GM21576 (cell line): ENCODE results near the gene KRT8.

Experiments used
- ATAC-seq: cut with Tn5 transposase; IDR thresholded peaks from one replicate; pipeline ENCODE4 v1.9.1; 2021; ENCODE audit warnings: mild to moderate bottlenecking, moderate library complexity; ENCODE audit not compliant: unreplicated experiment

KRT8 gene

GRCh38 chr12:52925717-52926595 lies 21.1 kb upstream of the KRT8 start:
- no peak for ATAC-seq

GRCh38 chr12:52924764-52925716 lies 20.2 kb upstream of the KRT8 start:
- ATAC-seq, result no peak

GRCh38 chr12:52921488-52922165 lies 16.8 kb upstream of the KRT8 start:
- no peak for ATAC-seq

- no peak for ATAC-seq
These were observed 16.1 kb upstream of the KRT8 start for GRCh38 chr12:52920937-52921336.

GRCh38 chr12:52918784-52919183 lies 13.9 kb upstream of the KRT8 start:
- ATAC-seq, result no peak

- no peak for ATAC-seq
These were observed 13.5 kb upstream of the KRT8 start for GRCh38 chr12:52918351-52918750.

- ATAC-seq, result no peak
These were observed 12.9 kb upstream of the KRT8 start for GRCh38 chr12:52917800-52918199.

GRCh38 chr12:52916216-52916615 lies 11.3 kb upstream of the KRT8 start:
- no peak for ATAC-seq

- no peak for ATAC-seq
These were observed 10.8 kb upstream of the KRT8 start for GRCh38 chr12:52915637-52916036.

GRCh38 chr12:52914576-52915121 lies 9.8 kb upstream of the KRT8 start:
- ATAC-seq, result no peak

GRCh38 chr12:52913431-52913821 lies 8.6 kb upstream of the KRT8 start:
- no peak for ATAC-seq

GRCh38 chr12:52912711-52913430 lies 8.0 kb upstream of the KRT8 start:
- no peak for ATAC-seq

GRCh38 chr12:52910248-52910883 lies 5.5 kb upstream of the KRT8 start:
- no peak for ATAC-seq

- no peak for ATAC-seq
These were observed 4.9 kb upstream of the KRT8 start for GRCh38 chr12:52909796-52910195.

- no peak for ATAC-seq
These were observed 4.5 kb upstream of the KRT8 start for GRCh38 chr12:52909331-52909730.

- no peak for ATAC-seq
These were observed 2.4 kb upstream of the KRT8 start for GRCh38 chr12:52907092-52907810.

- no peak for ATAC-seq
These were observed 1.3 kb upstream of the KRT8 start for GRCh38 chr12:52906191-52906601.

- ATAC-seq, result peak; percentile 51
These were observed 894 bp downstream of the KRT8 start for GRCh38 chr12:52903855-52904508.
